Left renal cortex interstitium (tissue), 4 donors: Measurements from ENCODE around the gene TMEM161B. TPM values are rescaled to one million over a fixed set of nuclear protein-coding genes. Genes with fewer than 3 reads are reported as not detected.
A peak's percentile ranks its signal among the peaks of the same experiment; 100 is the strongest.
"Not testable (repeated sequence)": the region's sequence is repeated elsewhere in the genome, so short reads cannot be mapped to it uniquely, and the experiment has no call there.

Experiments
- DNase-seq, 4 donors: peaks; one replicate each; pipeline ENCODE4 v3.0.0-alpha.2; 2013; ENCODE audit warnings: low read depth in 4 of 4, low spot score in 2 of 4, missing footprints in 1 of 4
- polyA plus RNA-seq, 4 donors: library from polyadenylated mRNA; unstranded; fragments of 120-200 nt; gene quantifications; one replicate each; pipeline ENCODE4 v1.2.1, GENCODE V29; 2013; ENCODE audit not compliant: insufficient read length in 4 of 4

Gene TMEM161B
- polyA plus RNA-seq: 10 to 100 TPM; 23.8 to 30.5 (median 28.4) TPM

- DNase-seq: peak; percentile 61 to 82 (median 77)
These were observed at the start of gene TMEM161B for GRCh38 chr5:88268385-88269184. Gene TMEM161B, minus strand, starts transcription at chr5:88268845. Its CDS starts 122 bp downstream, at chr5:88268723.

- DNase-seq: no peak
These were observed 35.7 kb upstream of the TMEM161B start for GRCh38 chr5:88304356-88304755.

GRCh38 chr5:88298425-88298824 lies 29.8 kb upstream of the TMEM161B start:
- DNase-seq: no peak

GRCh38 chr5:88290801-88291200 lies 22.2 kb upstream of the TMEM161B start:
- no peak for DNase-seq

GRCh38 chr5:88288528-88289197 lies 20.0 kb upstream of the TMEM161B start:
- DNase-seq: no peak

GRCh38 chr5:88287846-88288527 lies 19.3 kb upstream of the TMEM161B start:
- no peak for DNase-seq

GRCh38 chr5:88287302-88287701 lies 18.7 kb upstream of the TMEM161B start:
- no peak for DNase-seq

GRCh38 chr5:88283690-88284089 lies 15.0 kb upstream of the TMEM161B start:
- DNase-seq: no peak

GRCh38 chr5:88281322-88281721 lies 12.7 kb upstream of the TMEM161B start:
- no peak for DNase-seq

- no peak for DNase-seq
These were observed 10.9 kb upstream of the TMEM161B start for GRCh38 chr5:88279584-88279983.

- DNase-seq: no peak
These were observed 7.7 kb upstream of the TMEM161B start for GRCh38 chr5:88276378-88276777.

- no peak for DNase-seq
These were observed 6.9 kb upstream of the TMEM161B start for GRCh38 chr5:88275581-88275980.

- peak in 1 of 4 donors; percentile 21 for DNase-seq
These were observed 652 bp upstream of the TMEM161B start for GRCh38 chr5:88269222-88269771.

- DNase-seq: not testable (repeated sequence)
These were observed 4.1 kb downstream of the TMEM161B start for GRCh38 chr5:88264565-88264964.

GRCh38 chr5:88263349-88263748 lies 5.3 kb downstream of the TMEM161B start:
- no peak for DNase-seq

- no peak for DNase-seq
These were observed 6.5 kb downstream of the TMEM161B start for GRCh38 chr5:88262116-88262515.

GRCh38 chr5:88258636-88259035 lies 10.0 kb downstream of the TMEM161B start:
- DNase-seq: no peak

- DNase-seq: no peak
These were observed 11.8 kb downstream of the TMEM161B start for GRCh38 chr5:88256872-88257271.

GRCh38 chr5:88256037-88256436 lies 12.6 kb downstream of the TMEM161B start:
- DNase-seq: no peak

- no peak for DNase-seq
These were observed 14.3 kb downstream of the TMEM161B start for GRCh38 chr5:88254320-88254719.
